ENCODE results near the gene PDZRN3.

Gene PDZRN3

DNA sequence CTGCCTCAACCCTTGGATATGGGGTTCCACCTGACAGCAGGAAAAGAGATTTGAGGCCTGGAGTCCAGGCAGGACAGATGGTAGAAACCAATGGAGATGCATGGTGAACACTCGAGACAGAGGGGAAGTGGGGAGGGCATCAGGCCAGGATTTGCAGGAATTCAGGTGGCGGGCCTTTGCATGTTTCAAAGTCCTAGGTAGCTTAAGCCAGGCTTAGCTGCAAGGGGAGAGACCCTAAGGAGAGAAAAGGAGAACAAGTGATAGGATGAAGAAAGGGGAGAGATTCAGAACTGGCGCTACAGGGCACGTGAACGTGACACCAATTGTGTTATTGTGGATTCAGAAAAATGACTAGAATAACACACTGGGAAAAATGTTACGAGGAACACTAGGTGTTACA is 182.6 kb downstream of the PDZRN3 start:
- H2AK5ac ChIP-seq (ENCODE audit: low read length) = no peak overlapping the region
- no peak overlapping the region for H3K4me3 ChIP-seq (ENCODE audit: low read depth, low read length)
- no peak overlapping the region for H3K27ac ChIP-seq (ENCODE audit: low read depth, low read length)
- H3K79me2 ChIP-seq (ENCODE audit: control insufficient read depth, insufficient read depth, low read length, poor library complexity) = no peaks in the 10 kb centered on the region
- no peak overlapping the region for H2AFZ ChIP-seq (ENCODE audit: insufficient read depth, low read length, poor library complexity)
- H4K12ac ChIP-seq (ENCODE audit: low read depth, low read length) = no peak overlapping the region
- H3K9ac ChIP-seq (ENCODE audit: low read length) = no peak overlapping the region
- no peak overlapping the region for H2BK5ac ChIP-seq (ENCODE audit: low read depth, low read length, poor library complexity)
- no peak overlapping the region for H3K18ac ChIP-seq (ENCODE audit: low read length)
- no peak overlapping the region for H3K23ac ChIP-seq (ENCODE audit: low read length)
- H3K4me2 ChIP-seq (ENCODE audit: low read length) = no peak overlapping the region
- no peak overlapping the region for H2BK12ac ChIP-seq (ENCODE audit: low read length)
- WGBS (ENCODE audit: extremely low coverage, insufficient coverage, insufficient read length) = no CpG with 5 or more reads among the region's 6 CpGs
- H3K14ac ChIP-seq (ENCODE audit: low read length) = no peak overlapping the region
- no peaks in the 10 kb centered on the region for H3K27me3 ChIP-seq (ENCODE audit: insufficient read depth, low read length)
- H3K4ac ChIP-seq (ENCODE audit: low read depth, low read length) = no peak overlapping the region
- peaks cover 0 to under 1% of the 10 kb centered on the region in 2 experiments for H3K4me1 ChIP-seq (ENCODE audit: control insufficient read depth in 1 of 2, insufficient read depth in 2 of 2, low read length in 2 of 2)
- H4K8ac ChIP-seq (ENCODE audit: low read depth, low read length) = no peak overlapping the region
- peaks cover 6% of the 10 kb centered on the region in 2 experiments for H3K36me3 ChIP-seq (ENCODE audit: control insufficient read depth in 1 of 2, insufficient read depth in 2 of 2, low read length in 2 of 2)
- H2BK120ac ChIP-seq (ENCODE audit: insufficient read depth, low read length, poor library complexity) = no peak overlapping the region
- no peaks in the 10 kb centered on the region for H3K79me1 ChIP-seq (ENCODE audit: low read length)
- H3K9me3 ChIP-seq (ENCODE audit: insufficient read depth, low read depth, low read length) = no peaks in the 10 kb centered on the region
- no peak for DNase-seq
- H4K91ac ChIP-seq (ENCODE audit: low read depth, low read length) = no peak overlapping the region

DNA sequence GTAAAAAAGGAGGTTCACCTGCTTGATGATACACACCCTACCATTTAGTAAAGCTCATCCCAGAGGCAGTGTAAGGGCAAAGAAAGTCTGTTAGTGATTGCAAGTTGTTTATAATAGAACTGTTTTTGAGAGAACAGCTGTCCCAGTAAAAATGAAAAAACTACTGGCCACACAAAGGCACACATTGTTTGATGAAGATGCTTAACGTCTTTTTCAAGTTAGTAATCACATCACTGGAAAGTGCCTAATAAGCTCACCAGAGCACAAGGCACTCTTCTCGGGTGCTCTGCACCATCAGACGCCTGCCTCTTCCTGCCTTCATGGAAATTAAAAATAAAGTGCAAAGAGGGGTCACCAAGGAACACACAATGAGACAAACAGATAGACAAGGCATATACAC is 186.9 kb downstream of the PDZRN3 start:
- H2AFZ ChIP-seq (ENCODE audit: insufficient read depth, low read length, poor library complexity) = no peak overlapping the region
- no peaks in the 10 kb centered on the region for H3K4me1 ChIP-seq (ENCODE audit: control insufficient read depth in 1 of 2, insufficient read depth in 2 of 2, low read length in 2 of 2)
- H3K18ac ChIP-seq (ENCODE audit: low read length) = no peak overlapping the region
- H3K4me2 ChIP-seq (ENCODE audit: low read length) = no peak overlapping the region
- H2BK12ac ChIP-seq (ENCODE audit: low read length) = no peak overlapping the region
- no peak overlapping the region for H2BK5ac ChIP-seq (ENCODE audit: low read depth, low read length, poor library complexity)
- H3K4ac ChIP-seq (ENCODE audit: low read depth, low read length) = no peak overlapping the region
- H2BK120ac ChIP-seq (ENCODE audit: insufficient read depth, low read length, poor library complexity) = no peak overlapping the region
- H4K91ac ChIP-seq (ENCODE audit: low read depth, low read length) = no peak overlapping the region
- H4K12ac ChIP-seq (ENCODE audit: low read depth, low read length) = no peak overlapping the region
- no peaks in the 10 kb centered on the region for H3K79me2 ChIP-seq (ENCODE audit: control insufficient read depth, insufficient read depth, low read length, poor library complexity)
- H3K4me3 ChIP-seq (ENCODE audit: low read depth, low read length) = no peak overlapping the region
- no peaks in the 10 kb centered on the region for H3K9me3 ChIP-seq (ENCODE audit: insufficient read depth, low read depth, low read length)
- no peak overlapping the region for H3K9ac ChIP-seq (ENCODE audit: low read length)
- no peak overlapping the region for H3K14ac ChIP-seq (ENCODE audit: low read length)
- H3K79me1 ChIP-seq (ENCODE audit: low read length) = no peaks in the 10 kb centered on the region
- no peak overlapping the region for H2AK5ac ChIP-seq (ENCODE audit: low read length)
- H4K8ac ChIP-seq (ENCODE audit: low read depth, low read length) = no peak overlapping the region
- DNase-seq = no peak
- WGBS (ENCODE audit: extremely low coverage, insufficient coverage, insufficient read length) = no CpG with 5 or more reads among the region's 3 CpGs
- peaks cover 3 to 6% of the 10 kb centered on the region in 2 experiments for H3K36me3 ChIP-seq (ENCODE audit: control insufficient read depth in 1 of 2, insufficient read depth in 2 of 2, low read length in 2 of 2)
- H3K23ac ChIP-seq (ENCODE audit: low read length) = no peak overlapping the region
- H3K27ac ChIP-seq (ENCODE audit: low read depth, low read length) = no peak overlapping the region
- H3K27me3 ChIP-seq (ENCODE audit: insufficient read depth, low read length) = no peaks in the 10 kb centered on the region

DNA sequence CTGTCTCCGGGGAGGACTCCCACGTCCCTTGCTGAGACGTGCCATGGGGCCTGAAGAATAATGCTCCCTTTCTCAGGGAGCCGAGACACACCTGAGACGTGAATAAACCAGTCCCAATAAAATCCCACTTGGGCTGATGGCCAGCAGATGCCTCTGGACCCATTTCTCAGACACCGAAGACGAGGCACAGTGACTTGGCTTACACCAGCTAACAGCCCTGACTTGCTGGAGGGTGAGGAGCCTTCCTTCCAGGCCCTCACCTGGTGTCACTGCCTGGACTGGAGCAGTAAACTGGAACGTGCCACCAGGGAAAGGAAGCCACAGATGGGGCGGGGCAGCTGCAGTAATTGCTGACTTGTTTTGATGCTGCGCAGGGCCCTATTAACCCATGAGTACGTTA is 189.7 kb downstream of the PDZRN3 start:
- no peak overlapping the region for H3K23ac ChIP-seq (ENCODE audit: low read length)
- H3K36me3 ChIP-seq (ENCODE audit: control insufficient read depth in 1 of 2, insufficient read depth in 2 of 2, low read length in 2 of 2) = peaks cover 0 to 3% of the 10 kb centered on the region in 2 experiments
- no peak overlapping the region for H3K27ac ChIP-seq (ENCODE audit: low read depth, low read length)
- H3K9me3 ChIP-seq (ENCODE audit: insufficient read depth, low read depth, low read length) = no peaks in the 10 kb centered on the region
- no peak overlapping the region for H3K4me3 ChIP-seq (ENCODE audit: low read depth, low read length)
- no peak overlapping the region for H4K91ac ChIP-seq (ENCODE audit: low read depth, low read length)
- H3K14ac ChIP-seq (ENCODE audit: low read length) = no peak overlapping the region
- H3K18ac ChIP-seq (ENCODE audit: low read length) = no peak overlapping the region
- no peak overlapping the region for H2BK120ac ChIP-seq (ENCODE audit: insufficient read depth, low read length, poor library complexity)
- H2BK12ac ChIP-seq (ENCODE audit: low read length) = no peak overlapping the region
- no peak for DNase-seq
- H2AFZ ChIP-seq (ENCODE audit: insufficient read depth, low read length, poor library complexity) = no peak overlapping the region
- no peak overlapping the region for H3K4me2 ChIP-seq (ENCODE audit: low read length)
- no peaks in the 10 kb centered on the region for H3K79me1 ChIP-seq (ENCODE audit: low read length)
- H4K8ac ChIP-seq (ENCODE audit: low read depth, low read length) = no peak overlapping the region
- H3K27me3 ChIP-seq (ENCODE audit: insufficient read depth, low read length) = no peaks in the 10 kb centered on the region
- H3K4me1 ChIP-seq (ENCODE audit: control insufficient read depth in 1 of 2, insufficient read depth in 2 of 2, low read length in 2 of 2) = no peaks in the 10 kb centered on the region
- WGBS (ENCODE audit: extremely low coverage, insufficient coverage, insufficient read length) = no CpG with 5 or more reads among the region's 11 CpGs
- H4K12ac ChIP-seq (ENCODE audit: low read depth, low read length) = no peak overlapping the region
- no peak overlapping the region for H2BK5ac ChIP-seq (ENCODE audit: low read depth, low read length, poor library complexity)
- H2AK5ac ChIP-seq (ENCODE audit: low read length) = no peak overlapping the region
- H3K9ac ChIP-seq (ENCODE audit: low read length) = no peak overlapping the region
- no peaks in the 10 kb centered on the region for H3K79me2 ChIP-seq (ENCODE audit: control insufficient read depth, insufficient read depth, low read length, poor library complexity)
- no peak overlapping the region for H3K4ac ChIP-seq (ENCODE audit: low read depth, low read length)

DNA sequence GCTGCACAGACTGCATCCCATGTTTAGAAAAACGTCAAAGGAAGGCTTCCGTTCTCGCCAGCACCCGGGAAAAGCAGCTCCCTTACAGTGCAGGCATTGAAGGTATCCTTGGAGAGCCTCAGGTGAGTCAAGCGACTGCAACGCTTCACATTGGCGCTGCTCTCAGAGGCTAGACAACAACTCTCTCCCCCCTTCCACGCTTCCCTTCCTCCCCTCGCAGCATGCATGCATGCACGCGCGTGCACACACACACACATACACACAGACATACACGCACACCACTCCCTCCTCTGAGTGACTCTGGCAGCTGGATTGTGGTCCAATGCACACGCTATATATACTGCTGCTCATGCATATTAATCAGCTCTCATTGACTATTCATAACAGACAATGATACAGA is 191.1 kb downstream of the PDZRN3 start:
- no peak overlapping the region for H3K14ac ChIP-seq (ENCODE audit: low read length)
- H2BK5ac ChIP-seq (ENCODE audit: low read depth, low read length, poor library complexity) = no peak overlapping the region
- no peak overlapping the region for H2AK5ac ChIP-seq (ENCODE audit: low read length)
- H3K27me3 ChIP-seq (ENCODE audit: insufficient read depth, low read length) = no peaks in the 10 kb centered on the region
- H3K4me2 ChIP-seq (ENCODE audit: low read length) = no peak overlapping the region
- peaks cover 0 to under 1% of the 10 kb centered on the region in 2 experiments for H3K36me3 ChIP-seq (ENCODE audit: control insufficient read depth in 1 of 2, insufficient read depth in 2 of 2, low read length in 2 of 2)
- no peak overlapping the region for H4K8ac ChIP-seq (ENCODE audit: low read depth, low read length)
- no peak for DNase-seq
- no peak overlapping the region for H2AFZ ChIP-seq (ENCODE audit: insufficient read depth, low read length, poor library complexity)
- no peaks in the 10 kb centered on the region for H3K4me1 ChIP-seq (ENCODE audit: control insufficient read depth in 1 of 2, insufficient read depth in 2 of 2, low read length in 2 of 2)
- H3K23ac ChIP-seq (ENCODE audit: low read length) = no peak overlapping the region
- no peaks in the 10 kb centered on the region for H3K9me3 ChIP-seq (ENCODE audit: insufficient read depth, low read depth, low read length)
- no peak overlapping the region for H2BK120ac ChIP-seq (ENCODE audit: insufficient read depth, low read length, poor library complexity)
- no CpG with 5 or more reads among the region's 14 CpGs for WGBS (ENCODE audit: extremely low coverage, insufficient coverage, insufficient read length)
- no peak overlapping the region for H4K91ac ChIP-seq (ENCODE audit: low read depth, low read length)
- no peaks in the 10 kb centered on the region for H3K79me2 ChIP-seq (ENCODE audit: control insufficient read depth, insufficient read depth, low read length, poor library complexity)
- no peak overlapping the region for H3K9ac ChIP-seq (ENCODE audit: low read length)
- no peaks in the 10 kb centered on the region for H3K79me1 ChIP-seq (ENCODE audit: low read length)
- no peak overlapping the region for H3K4me3 ChIP-seq (ENCODE audit: low read depth, low read length)
- no peak overlapping the region for H3K27ac ChIP-seq (ENCODE audit: low read depth, low read length)
- H4K12ac ChIP-seq (ENCODE audit: low read depth, low read length) = no peak overlapping the region
- H3K4ac ChIP-seq (ENCODE audit: low read depth, low read length) = no peak overlapping the region
- H2BK12ac ChIP-seq (ENCODE audit: low read length) = no peak overlapping the region
- H3K18ac ChIP-seq (ENCODE audit: low read length) = no peak overlapping the region
